ENCODE results near the gene PTX4.
"Not testable (repeated sequence)": the region's sequence is repeated elsewhere in the genome, so short reads cannot be mapped to it uniquely, and the experiment has no call there.

PTX4 gene

DNA sequence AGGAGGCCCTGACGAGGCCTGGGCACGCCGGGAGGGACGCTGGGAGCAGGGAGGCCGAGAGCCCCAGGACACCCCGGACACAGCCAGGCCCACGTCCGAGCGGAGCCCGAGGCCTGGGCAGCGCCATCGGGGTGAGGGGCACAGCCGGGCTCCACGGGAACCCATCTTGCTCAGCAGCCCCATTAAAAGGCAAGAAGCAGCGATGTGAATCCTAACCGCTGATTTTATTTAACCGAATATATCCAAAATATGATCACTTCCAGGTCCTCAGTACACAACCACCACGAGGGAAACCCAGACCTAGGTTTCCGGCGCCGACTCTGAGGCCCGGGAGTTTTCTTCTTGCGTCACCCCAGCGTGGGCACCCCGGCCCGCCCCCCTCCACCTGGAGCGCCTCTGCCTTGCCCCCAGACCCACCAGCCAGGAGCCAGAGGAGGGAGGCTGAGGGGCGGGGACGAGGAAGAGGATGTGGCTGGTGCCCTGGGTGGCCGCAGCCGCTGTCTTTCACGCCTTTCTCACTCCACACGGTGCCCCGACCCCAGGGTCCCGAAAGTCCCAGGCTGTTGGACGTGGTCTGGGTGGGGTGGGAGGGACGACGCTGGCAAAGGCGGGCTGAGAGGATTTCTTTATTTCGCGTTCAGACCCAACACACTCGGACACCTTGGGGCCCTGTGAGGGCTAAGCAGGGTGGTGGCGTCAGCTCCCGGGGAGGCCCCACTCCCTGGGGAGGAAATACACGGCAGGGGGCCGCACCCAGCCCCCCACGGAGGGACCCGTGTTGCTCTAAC, 43.8 kb downstream of the PTX4 start:
- no peak for DNase-seq (ENCODE audit: low read depth in 3 of 3, low spot score in 1 of 3)

DNA sequence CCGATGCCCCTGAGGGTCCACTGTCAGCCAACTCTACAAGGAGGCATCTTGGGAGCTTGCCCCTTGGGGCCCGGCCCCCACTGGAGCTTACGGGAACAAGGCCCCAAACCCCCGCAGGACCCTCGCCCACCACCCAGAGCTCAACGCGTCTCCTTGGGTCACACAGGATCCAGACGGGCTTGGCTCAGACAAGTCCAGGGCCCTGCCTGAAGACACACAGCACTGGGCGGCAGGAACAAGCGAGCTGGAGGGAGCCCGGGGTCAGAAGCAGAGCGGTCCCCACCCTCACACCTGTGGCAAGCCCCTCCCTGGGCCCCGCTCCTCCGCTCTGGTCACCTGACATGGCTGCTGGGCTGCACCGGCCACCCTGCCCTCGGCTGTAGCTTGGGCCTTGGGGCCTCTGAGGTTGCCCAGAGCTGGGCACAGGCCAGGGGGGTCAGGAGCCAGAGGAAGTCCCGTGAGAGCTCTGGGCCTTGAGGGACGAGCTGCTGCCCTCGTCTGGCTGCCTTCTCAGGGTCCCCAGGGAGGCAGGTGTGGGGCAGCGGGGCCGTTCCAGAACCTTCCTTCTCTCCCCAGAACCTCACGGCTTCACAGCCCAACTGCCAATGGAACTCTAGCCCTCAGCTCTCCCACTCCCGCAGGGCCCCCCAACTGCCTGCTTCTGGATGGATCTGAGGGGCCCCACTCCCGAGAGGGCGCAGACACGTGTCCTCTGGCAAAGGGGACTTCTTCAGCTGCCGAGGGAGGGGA, 44.6 kb downstream of the PTX4 start, which contains the start of gene CCDC154:
Gene CCDC154 (minus strand): TSS at position 577 of the 750 bp plus-strand sequence. CDS start 234 bp downstream, at position 343.
- no peak for DNase-seq (ENCODE audit: low read depth in 3 of 3, low spot score in 1 of 3)

DNA sequence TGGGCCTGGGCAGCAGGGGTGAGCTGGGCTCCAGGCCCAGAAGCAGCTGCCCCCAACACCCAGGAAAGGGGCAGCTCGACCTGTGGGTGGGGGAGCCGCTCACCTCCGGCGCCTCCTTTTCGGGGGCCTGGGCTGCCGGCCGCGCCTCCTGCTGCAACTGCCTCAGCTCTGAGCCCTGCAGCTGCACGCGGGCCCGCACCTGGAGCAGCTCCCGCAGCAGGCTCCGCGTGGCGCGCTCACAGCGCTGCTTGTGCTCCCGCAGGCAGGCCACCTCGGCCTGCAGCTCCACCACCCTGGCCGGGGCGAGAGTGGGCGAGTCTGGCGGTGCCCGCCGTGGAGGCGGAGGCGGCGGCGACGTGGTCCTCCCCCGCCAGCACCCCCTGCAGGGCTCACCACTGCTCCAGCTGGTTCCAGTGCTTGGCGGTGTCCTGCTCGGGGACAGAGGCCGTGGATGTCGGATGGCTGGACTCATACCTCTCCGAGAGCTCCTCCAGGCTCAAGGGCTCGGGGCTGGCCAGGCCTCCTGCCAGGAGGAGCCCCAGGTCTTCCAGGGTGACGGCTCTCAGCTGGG, 45.3 kb downstream of the PTX4 start:
- no peak for DNase-seq (ENCODE audit: low read depth in 3 of 3, low spot score in 1 of 3)

- no peak for DNase-seq (ENCODE audit: low read depth in 3 of 3, low spot score in 1 of 3)
Observed at GRCh38 chr16:1442697-1443096, 46.0 kb downstream of the PTX4 start.

- no peak for DNase-seq (ENCODE audit: low read depth in 3 of 3, low spot score in 1 of 3)
Observed at GRCh38 chr16:1441391-1441829, 47.3 kb downstream of the PTX4 start.

DNA sequence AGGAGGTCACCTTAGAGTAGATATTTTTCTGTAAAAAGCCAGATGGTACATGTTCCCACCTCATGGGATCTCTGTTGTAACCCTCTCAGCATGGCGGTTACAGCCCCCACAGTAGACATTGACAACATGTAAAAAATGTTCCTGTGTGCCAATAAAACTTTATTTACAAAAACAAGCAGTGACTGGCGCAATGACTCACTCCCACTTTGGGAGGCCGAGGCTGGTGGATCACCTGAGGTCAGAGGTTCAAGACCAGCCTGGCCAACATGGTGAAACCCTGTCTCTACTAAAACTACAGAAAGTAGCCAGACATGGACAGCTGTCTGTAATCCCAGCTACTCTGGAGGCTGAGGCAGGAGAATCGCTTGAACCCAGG, 49.1 kb downstream of the PTX4 start:
- not testable (repeated sequence) for DNase-seq (ENCODE audit: low read depth in 3 of 3, low spot score in 1 of 3)

- no peak for DNase-seq (ENCODE audit: low read depth in 3 of 3, low spot score in 1 of 3)
Observed at GRCh38 chr16:1439058-1439698, 49.6 kb downstream of the PTX4 start.

DNA sequence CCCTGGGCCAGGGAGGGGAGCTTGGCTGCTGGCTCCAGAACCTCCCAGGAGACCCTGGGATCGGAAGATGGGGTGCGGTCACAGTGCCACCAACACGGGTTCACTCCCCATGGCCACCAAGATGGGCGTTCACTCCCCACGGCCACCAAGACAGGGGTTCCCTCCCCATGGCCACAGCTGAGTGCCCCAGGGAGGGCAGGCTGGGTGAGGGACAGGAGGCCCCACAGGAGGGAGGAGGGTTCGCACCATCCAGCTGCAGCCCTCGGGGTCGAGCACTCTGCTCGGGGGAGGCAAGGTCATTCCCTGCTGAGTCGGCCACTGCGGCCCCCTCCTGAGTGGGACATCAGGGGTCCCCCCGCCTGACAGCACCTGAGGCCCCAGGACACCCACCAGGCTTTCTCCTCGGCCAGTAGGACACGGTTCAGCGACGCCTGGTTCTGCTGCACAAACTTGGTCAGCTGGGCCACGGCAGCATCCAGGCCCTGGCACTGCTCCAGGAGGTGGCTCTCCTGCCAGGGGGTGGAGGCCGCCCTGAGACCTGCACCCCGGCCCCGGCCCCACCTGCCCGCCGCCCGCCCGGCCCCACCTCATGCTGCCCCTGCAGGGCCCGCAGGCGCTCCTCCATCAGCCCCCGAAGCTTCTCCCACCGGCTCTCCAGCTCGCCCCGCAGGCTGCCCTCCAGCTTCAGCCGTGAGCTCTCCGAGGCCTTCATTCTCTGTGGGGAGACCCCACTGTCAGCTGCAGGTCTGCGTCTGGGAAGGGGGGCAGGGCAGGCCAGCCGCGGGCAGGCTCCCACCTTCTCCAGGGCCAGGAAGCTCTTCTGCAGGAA, 50.3 kb downstream of the PTX4 start:
- no peak for DNase-seq (ENCODE audit: low read depth in 3 of 3, low spot score in 1 of 3)

DNA sequence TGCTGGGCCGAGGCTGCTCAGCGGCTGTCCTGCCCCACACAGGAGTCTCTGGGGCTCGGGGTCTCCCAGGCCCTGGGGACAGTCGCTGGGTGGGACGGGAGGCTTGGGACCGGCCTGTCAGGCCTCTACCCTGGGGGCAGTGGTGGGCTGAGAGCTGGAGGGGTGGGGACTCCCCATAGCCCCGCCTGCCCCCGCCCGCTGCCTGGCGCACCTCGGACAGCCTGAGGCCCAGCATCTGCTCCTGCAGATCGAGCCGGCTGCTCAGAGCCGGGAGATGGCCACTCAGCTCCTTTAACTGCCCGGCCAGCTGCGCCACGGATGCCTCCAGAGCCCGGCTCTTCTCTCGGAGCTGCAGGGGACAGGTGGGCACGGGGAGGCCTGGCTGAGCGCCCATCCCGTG, 51.1 kb downstream of the PTX4 start:
- no peak for DNase-seq (ENCODE audit: low read depth in 3 of 3, low spot score in 1 of 3)

DNA sequence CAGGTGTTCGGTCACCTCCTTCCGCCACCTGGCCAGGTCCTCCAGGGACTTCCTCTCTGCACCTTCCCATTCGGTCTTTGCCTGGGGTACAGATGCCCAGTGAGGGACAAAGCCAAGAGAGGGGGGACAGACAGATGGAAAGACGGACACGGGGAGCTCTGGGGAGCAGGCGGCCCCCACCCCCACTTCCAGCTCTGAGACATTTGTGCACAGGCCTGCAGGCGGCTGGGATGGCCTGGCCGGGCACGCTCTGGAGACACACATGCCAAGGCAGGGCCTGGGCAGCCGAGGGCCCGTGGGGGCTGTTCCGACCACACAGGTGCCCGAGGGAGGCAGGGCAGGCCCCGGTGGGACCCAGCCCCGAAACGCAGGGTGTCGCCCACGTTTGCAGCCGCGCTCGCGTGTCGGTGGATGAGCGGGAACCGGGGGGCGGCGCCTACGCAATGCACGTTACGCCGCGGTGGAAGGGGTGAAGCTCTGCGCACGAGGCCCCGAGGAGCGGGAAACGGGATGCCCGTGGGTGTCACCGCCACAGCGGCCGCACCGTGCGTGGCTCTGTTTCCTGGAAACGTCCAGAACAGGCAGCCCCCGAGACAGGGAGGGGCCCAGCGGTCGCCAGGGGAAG, 51.9 kb downstream of the PTX4 start:
- DNase-seq (ENCODE audit: low read depth in 3 of 3, low spot score in 1 of 3) = no peak

DNA sequence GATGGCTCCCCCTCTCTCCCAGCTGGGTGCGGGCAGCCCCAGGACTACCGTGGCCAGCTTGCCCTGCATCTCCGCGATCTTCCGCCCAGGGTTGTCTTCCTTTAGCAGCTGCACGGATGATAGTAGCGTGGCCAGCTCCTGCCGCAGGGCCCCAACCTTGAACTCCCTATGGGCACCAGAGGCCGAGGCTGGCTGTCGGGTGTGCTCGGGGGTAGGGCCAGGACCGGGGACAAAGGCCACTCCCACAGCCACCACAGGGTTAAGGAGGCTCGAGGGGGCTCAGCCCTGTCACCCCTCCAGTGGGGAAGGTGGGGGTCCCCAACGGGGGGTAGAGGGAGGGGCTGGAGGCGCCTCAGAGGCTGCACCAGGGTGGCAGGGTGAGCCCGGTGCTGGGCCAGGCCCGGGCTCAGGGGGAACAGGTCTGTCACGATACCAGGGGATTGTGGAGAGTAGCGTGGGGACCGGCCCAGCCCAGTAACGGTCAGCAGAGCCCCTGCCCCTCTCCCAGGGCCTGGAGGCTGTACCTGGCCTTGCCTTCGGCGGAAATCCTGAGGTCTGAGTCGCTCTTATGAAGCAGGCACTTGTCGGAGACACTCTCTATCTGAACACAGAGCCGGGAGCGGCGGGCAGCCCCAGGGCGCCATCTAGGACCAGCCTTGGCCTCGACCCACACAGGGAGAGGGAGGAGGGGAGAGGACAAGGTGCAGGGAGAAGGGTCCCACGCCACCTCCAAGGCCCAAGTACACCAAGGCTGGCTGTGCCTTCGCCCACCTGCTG, 52.6 kb downstream of the PTX4 start:
- no peak for DNase-seq (ENCODE audit: low read depth in 3 of 3, low spot score in 1 of 3)

Data from stimulated activated CD4-positive, alpha-beta T cell treated with anti-CD3 and anti-CD28 coated beads, TNF-alpha, amount 100 ng/mL, for 1 hour (primary cell).